HCT116 (cell line): ENCODE results near the gene ATP2C1. TPM values are rescaled to one million over a fixed set of nuclear protein-coding genes. Genes with fewer than 3 reads are reported as not detected.

Experiments
- ATAC-seq: fragments of 200-7000 bp; cut with Tn5 transposase; 2 replicates; pipeline ENCODE4 v1.9.1; 2020; ENCODE audit warnings: mild to moderate bottlenecking, moderate library complexity
- BruUV-seq: library from RNA; stranded (reverse); fragments of 400-500 nt; replicated peaks from 2 replicates; lab custom pipeline; 2021; lab: Mats Ljungman, UMichigan
- CTCF ChIA-PET: fragments of 300-600 bp; sonication (Branson Sonifier 250); formaldehyde crosslinking; loops from one replicate; lab custom pipeline; 2021; ENCODE audit warnings: antibody characterized with exemption; lab: Charles Lee
- POLR2A ChIA-PET: fragments of 300-600, 350-600 bp; sonication (Branson Sonifier 250); formaldehyde crosslinking; loops from one replicate; lab custom pipeline; 2021; ENCODE audit warnings: antibody characterized with exemption; lab: Charles Lee
- RAD21 ChIA-PET, 2 experiments: fragments of 300-600 bp; sonication (Branson Sonifier 250); formaldehyde crosslinking; loops; one replicate each; lab custom pipeline; 2023; ENCODE audit warnings: low total read pairs in 2 of 2; ENCODE audit not compliant: uncharacterized antibody in 2 of 2, unreplicated experiment in 2 of 2, low non-redundant PET in 1 of 2; lab: Charles Lee
- DNase-seq: peaks from one replicate; pipeline ENCODE4 v3.0.0-alpha.2; 2010; ENCODE audit warnings: low read depth, low spot score
- H2AFZ ChIP-seq: fragments of 200-600 bp; shearing (Covaris generic), sonication (generic); 2 replicates; pipeline ENCODE4 v1.6.1; 2017; ENCODE audit warnings: low read depth, mixed run types, mixed read lengths, antibody characterized with exemption, low read length; ENCODE audit not compliant: poor library complexity, severe bottlenecking
- H3K27ac ChIP-seq: 2 replicates; pipeline ENCODE4 v1.5.1; 2012; ENCODE audit warnings: low read depth, low read length
- H3K27me3 ChIP-seq: fragments of 200-600 bp; sonication (generic); 2 replicates; pipeline ENCODE4 v1.6.1; 2016; ENCODE audit warnings: mixed run types, low read length, mixed read lengths; ENCODE audit not compliant: insufficient read depth
- H3K36me3 ChIP-seq, 2 experiments: fragments of 200-500 bp in 1 of 2; fragments of 200-600 bp in 1 of 2; sonication (Bioruptor generic) in 1 of 2; sonication (generic) in 1 of 2; 2 replicates each; pipeline versions ENCODE4 v1.5.1 to v1.6.1; 2014 to 2016; ENCODE audit warnings: low read length in 2 of 2, inconsistent platforms in 1 of 2, mixed read lengths in 1 of 2, mixed run types in 1 of 2; ENCODE audit not compliant: insufficient read depth in 2 of 2, control insufficient read depth in 1 of 2
- H3K4me1 ChIP-seq, 2 experiments: fragments of 200-600 bp in 1 of 2; sonication (generic) in 1 of 2; 2 replicates each; pipeline versions ENCODE4 v1.5.1 to v1.6.1; 2012 to 2017; ENCODE audit warnings: low read length in 2 of 2, inconsistent platforms in 1 of 2, mild to moderate bottlenecking in 1 of 2, mixed read lengths in 1 of 2, mixed run types in 1 of 2, moderate library complexity in 1 of 2; ENCODE audit not compliant: insufficient read depth in 2 of 2, control insufficient read depth in 1 of 2
- H3K4me2 ChIP-seq: fragments of 200-600 bp; sonication (generic); 2 replicates; pipeline ENCODE4 v1.6.1; 2017; ENCODE audit warnings: mixed run types, low read length, mixed read lengths
- H3K4me3 ChIP-seq, 2 experiments: fragments of 200-600 bp in 1 of 2; sonication (generic) in 1 of 2; replicated peaks in 1 of 2; 2 replicates each; pipeline ENCODE4 v1.5.1; 2011 to 2016; ENCODE audit warnings: low read length in 2 of 2, control low read depth in 1 of 2, low read depth in 1 of 2, mild to moderate bottlenecking in 1 of 2, mixed read lengths in 1 of 2, mixed run types in 1 of 2
- H3K79me2 ChIP-seq: fragments of 200-600 bp; sonication (generic); 2 replicates; pipeline ENCODE4 v1.6.1; 2017; ENCODE audit warnings: mild to moderate bottlenecking, mixed run types, low read length, moderate library complexity, mixed read lengths; ENCODE audit not compliant: insufficient read depth
- H3K9ac ChIP-seq: fragments of 200-600 bp; sonication (generic); 2 replicates; pipeline ENCODE4 v1.6.1; 2016; ENCODE audit warnings: low read length, mixed read lengths
- H3K9me2 ChIP-seq: fragments of 200-600 bp; sonication (generic), shearing (Covaris generic); 2 replicates; pipeline ENCODE4 v1.6.1; 2017; ENCODE audit warnings: mixed run types, mild to moderate bottlenecking, moderate library complexity; ENCODE audit not compliant: insufficient read depth
- H3K9me3 ChIP-seq, 2 experiments: fragments of 200-500 bp in 1 of 2; fragments of 200-600 bp in 1 of 2; sonication (Bioruptor generic) in 1 of 2; sonication (generic) in 1 of 2; 2 replicates each; pipeline ENCODE4 v1.6.1; 2014 to 2017; ENCODE audit warnings: low read length in 2 of 2, mixed read lengths in 2 of 2, inconsistent platforms in 1 of 2, low read depth in 1 of 2, mild to moderate bottlenecking in 1 of 2, mixed run types in 1 of 2, moderate library complexity in 1 of 2; ENCODE audit not compliant: control insufficient read depth in 1 of 2, insufficient read depth in 1 of 2
- H4K20me1 ChIP-seq: fragments of 200-600 bp; sonication (generic), shearing (Covaris generic); 2 replicates; pipeline ENCODE4 v1.6.1; 2017; ENCODE audit warnings: mixed run types, mild to moderate bottlenecking, moderate library complexity; ENCODE audit not compliant: insufficient read depth
- ATF3 ChIP-seq: IDR thresholded peaks from 2 replicates; pipeline ENCODE4 v1.6.1; 2012
- CBX3 ChIP-seq: IDR thresholded peaks from 2 replicates; pipeline ENCODE4 v1.6.1; 2012; ENCODE audit warnings: low read depth
- CEBPB ChIP-seq: IDR thresholded peaks from 2 replicates; pipeline ENCODE4 v1.6.1; 2012; ENCODE audit warnings: low read depth
- EGR1 ChIP-seq: IDR thresholded peaks from 2 replicates; pipeline ENCODE4 v1.6.1; 2012; ENCODE audit warnings: low read depth
- ELF1 ChIP-seq: IDR thresholded peaks from 2 replicates; pipeline ENCODE4 v1.6.1; 2012; ENCODE audit warnings: low read depth, borderline replicate concordance
- EZH2 ChIP-seq: fragments of 200-600 bp; sonication (generic); IDR thresholded peaks from 2 replicates; pipeline ENCODE4 v1.6.1; 2017; ENCODE audit warnings: antibody characterized with exemption, mixed run types
- EZH2phosphoT487 ChIP-seq: fragments of 200-600 bp; IDR thresholded peaks from 2 replicates; pipeline ENCODE4 v1.6.1; 2018; ENCODE audit warnings: antibody characterized with exemption, borderline replicate concordance
- FOSL1 ChIP-seq: IDR thresholded peaks from 2 replicates; pipeline ENCODE4 v1.6.1; 2012; ENCODE audit warnings: low read depth
- POLR2A ChIP-seq: IDR thresholded peaks from 2 replicates; pipeline ENCODE4 v1.7.0; 2011; ENCODE audit warnings: borderline replicate concordance; ENCODE audit not compliant: insufficient read depth, insufficient read length; ENCODE audit errors: extremely low read depth
- POLR2AphosphoS5 ChIP-seq: IDR thresholded peaks from 2 replicates; pipeline ENCODE4 v1.6.1; 2011; ENCODE audit warnings: mild to moderate bottlenecking, low read depth, low read length, moderate library complexity
- RAD21 ChIP-seq: IDR thresholded peaks from 2 replicates; pipeline ENCODE4 v1.6.1; 2012; ENCODE audit warnings: low read depth, mild to moderate bottlenecking
- SIN3A ChIP-seq: IDR thresholded peaks from 2 replicates; pipeline ENCODE4 v1.6.1; 2012; ENCODE audit warnings: low read depth
- SP1 ChIP-seq: IDR thresholded peaks from 2 replicates; pipeline ENCODE4 v1.6.1; 2012; ENCODE audit warnings: low read depth
- SRF ChIP-seq: IDR thresholded peaks from 2 replicates; pipeline ENCODE4 v1.6.1; 2012; ENCODE audit warnings: low read depth
- TCF7L2 ChIP-seq: IDR thresholded peaks from 2 replicates; pipeline ENCODE4 v1.7.0; 2011; ENCODE audit warnings: borderline replicate concordance, inconsistent platforms; ENCODE audit not compliant: insufficient read depth, insufficient read length; ENCODE audit errors: extremely low read depth
- YY1 ChIP-seq: IDR thresholded peaks from 2 replicates; pipeline ENCODE4 v1.6.1; 2011; ENCODE audit warnings: low read length, low read depth, moderate library complexity, mild to moderate bottlenecking; ENCODE audit not compliant: insufficient replicate concordance; ENCODE audit errors: extremely low read depth
- ZBTB33 ChIP-seq: IDR thresholded peaks from 2 replicates; pipeline ENCODE4 v1.6.1; 2011; ENCODE audit warnings: mild to moderate bottlenecking, low read length, moderate library complexity; ENCODE audit not compliant: insufficient replicate concordance; ENCODE audit errors: extremely low read depth
- ZNF274 ChIP-seq: fragments of 200-500 bp; sonication (Bioruptor generic); IDR thresholded peaks from 2 replicates; pipeline ENCODE4 v1.6.1; 2014; ENCODE audit warnings: mild to moderate bottlenecking, low read depth, low read length, inconsistent platforms
- intact Hi-C: fragments of 100-400 bp; cut with micrococcal nuclease; formaldehyde crosslinking; loops from 2 replicates; pipeline ENCODE4 v1.10.0; 2022
- total RNA-seq: library from RNA; stranded (reverse); gene quantifications from one replicate; pipeline ENCODE4 v1.2.1, GENCODE V29; 2021; ENCODE audit not compliant: unreplicated experiment
- TF ChIP-seq, protein P1 (sequence below): IDR thresholded peaks from 2 replicates; pipeline ENCODE4 v1.6.1; 2012
- TF ChIP-seq, protein P2 (sequence below): IDR thresholded peaks from 2 replicates; pipeline ENCODE4 v1.6.1; 2012; ENCODE audit warnings: low read depth

Gene ATP2C1
- total RNA-seq, 1 experiment from 2014 or later, result 69.1 TPM

DNA sequence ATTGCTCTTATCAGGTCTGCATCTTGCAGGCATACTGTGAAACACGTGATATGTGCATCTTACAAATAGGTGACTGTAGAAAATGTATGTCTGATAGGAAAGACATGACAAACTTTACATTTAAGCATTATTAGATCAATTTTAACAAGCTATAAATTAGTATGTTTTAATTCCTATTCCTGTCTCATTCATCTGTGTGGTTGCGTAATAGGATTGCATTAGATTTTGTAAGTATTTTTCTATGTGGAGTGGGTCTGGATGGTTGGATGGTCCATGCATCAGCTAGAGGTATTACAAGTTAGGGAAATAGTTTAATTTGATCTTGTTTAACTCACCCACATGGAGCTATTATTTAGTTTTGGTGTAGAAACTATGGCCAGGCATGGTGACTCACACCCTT, 113.9 kb downstream of the ATP2C1 start (continued):
- TF ChIP-seq POLR2AphosphoS5 (no peak), TCF7L2 (no peak)

GRCh38 chr3:131008326-131008725, 114.4 kb downstream of the ATP2C1 start:
- ATAC-seq (no peak), DNase-seq (no peak)
- Histone ChIP-seq H2AFZ (no peak overlapping the region), H3K9ac (no peak overlapping the region), H3K4me3 (no peak overlapping the region), H3K4me2 (no peak overlapping the region), H3K4me1 (no peaks in the 10 kb centered on the region), H4K20me1 (no peaks in the 10 kb centered on the region), H3K36me3 (no peaks in the 10 kb centered on the region; a peak in 1 of 4 replicates), H3K27ac (no peak overlapping the region), H3K9me2 (no peaks in the 10 kb centered on the region), H3K79me2 (no peaks in the 10 kb centered on the region), H3K9me3 (no peaks in the 10 kb centered on the region), H3K27me3 (no peaks in the 10 kb centered on the region)
- RAD21 ChIA-PET, result no interaction called here
- CTCF ChIA-PET, result no interaction called here
- intact Hi-C loops, result no loop called here
- no TSS peak for BruUV-seq
- POLR2A ChIA-PET, result no interaction called here
- TF ChIP-seq POLR2AphosphoS5, result no peak
- TF ChIP-seq YY1, result no peak
- no peak for TF ChIP-seq TCF7L2
- TF ChIP-seq, protein P1, sequence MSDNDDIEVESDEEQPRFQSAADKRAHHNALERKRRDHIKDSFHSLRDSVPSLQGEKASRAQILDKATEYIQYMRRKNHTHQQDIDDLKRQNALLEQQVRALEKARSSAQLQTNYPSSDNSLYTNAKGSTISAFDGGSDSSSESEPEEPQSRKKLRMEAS, result no peak
- TF ChIP-seq ZNF274, result no peak
- TF ChIP-seq CBX3, result no peak
- no peak for TF ChIP-seq EZH2
- no peak for TF ChIP-seq SIN3A
- TF ChIP-seq SP1, result no peak
- TF ChIP-seq SRF, result no peak
- TF ChIP-seq ZBTB33, result no peak
- TF ChIP-seq EGR1, result no peak
- TF ChIP-seq EZH2phosphoT487, result no peak
- TF ChIP-seq ELF1, result no peak
- no peak for TF ChIP-seq ATF3
- no peak for TF ChIP-seq RAD21
- TF ChIP-seq, protein P2, sequence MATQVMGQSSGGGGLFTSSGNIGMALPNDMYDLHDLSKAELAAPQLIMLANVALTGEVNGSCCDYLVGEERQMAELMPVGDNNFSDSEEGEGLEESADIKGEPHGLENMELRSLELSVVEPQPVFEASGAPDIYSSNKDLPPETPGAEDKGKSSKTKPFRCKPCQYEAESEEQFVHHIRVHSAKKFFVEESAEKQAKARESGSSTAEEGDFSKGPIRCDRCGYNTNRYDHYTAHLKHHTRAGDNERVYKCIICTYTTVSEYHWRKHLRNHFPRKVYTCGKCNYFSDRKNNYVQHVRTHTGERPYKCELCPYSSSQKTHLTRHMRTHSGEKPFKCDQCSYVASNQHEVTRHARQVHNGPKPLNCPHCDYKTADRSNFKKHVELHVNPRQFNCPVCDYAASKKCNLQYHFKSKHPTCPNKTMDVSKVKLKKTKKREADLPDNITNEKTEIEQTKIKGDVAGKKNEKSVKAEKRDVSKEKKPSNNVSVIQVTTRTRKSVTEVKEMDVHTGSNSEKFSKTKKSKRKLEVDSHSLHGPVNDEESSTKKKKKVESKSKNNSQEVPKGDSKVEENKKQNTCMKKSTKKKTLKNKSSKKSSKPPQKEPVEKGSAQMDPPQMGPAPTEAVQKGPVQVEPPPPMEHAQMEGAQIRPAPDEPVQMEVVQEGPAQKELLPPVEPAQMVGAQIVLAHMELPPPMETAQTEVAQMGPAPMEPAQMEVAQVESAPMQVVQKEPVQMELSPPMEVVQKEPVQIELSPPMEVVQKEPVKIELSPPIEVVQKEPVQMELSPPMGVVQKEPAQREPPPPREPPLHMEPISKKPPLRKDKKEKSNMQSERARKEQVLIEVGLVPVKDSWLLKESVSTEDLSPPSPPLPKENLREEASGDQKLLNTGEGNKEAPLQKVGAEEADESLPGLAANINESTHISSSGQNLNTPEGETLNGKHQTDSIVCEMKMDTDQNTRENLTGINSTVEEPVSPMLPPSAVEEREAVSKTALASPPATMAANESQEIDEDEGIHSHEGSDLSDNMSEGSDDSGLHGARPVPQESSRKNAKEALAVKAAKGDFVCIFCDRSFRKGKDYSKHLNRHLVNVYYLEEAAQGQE, result no peak
- TF ChIP-seq POLR2A, result no peak
- no peak for TF ChIP-seq FOSL1
- no peak for TF ChIP-seq CEBPB
